OCI-LY3 (cell line): ENCODE data around the gene C3orf20.

Source experiments
- CTCF ChIP-seq: fragments of 200-600, 300-600 bp; sonication (generic); IDR thresholded peaks from 2 replicates; pipeline ENCODE4 v1.5.1; 2014; ENCODE audit warnings: antibody characterized with exemption, low read length, low read depth
- EZH2phosphoT487 ChIP-seq: fragments of 200-600 bp; shearing (Covaris generic); IDR thresholded peaks from 2 replicates; pipeline ENCODE4 v1.6.1; 2018; ENCODE audit warnings: antibody characterized with exemption, mixed run types, low read depth

GRCh38 chr3:14774431-14774830, 99.5 kb downstream of the C3orf20 start:
- TF ChIP-seq CTCF = no peak
- TF ChIP-seq EZH2phosphoT487 = no peak
